ENCODE results near the gene PPP3CB.
A peak's percentile ranks its signal among the peaks of the same experiment; 100 is the strongest.

PPP3CB gene

GRCh38 chr10:73478636-73479035, 17.2 kb downstream of the PPP3CB start:
- DNase-seq, result no peak

GRCh38 chr10:73471226-73471625, 24.6 kb downstream of the PPP3CB start:
- DNase-seq, result no peak

- DNase-seq, result no peak
Measured at GRCh38 chr10:73469579-73469978, 26.2 kb downstream of the PPP3CB start.

- DNase-seq, result no peak
Measured at GRCh38 chr10:73467206-73467605, 28.6 kb downstream of the PPP3CB start.

GRCh38 chr10:73465978-73466726, 29.7 kb downstream of the PPP3CB start:
- DNase-seq, result no peak

GRCh38 chr10:73460897-73461296, 34.9 kb downstream of the PPP3CB start:
- DNase-seq, result no peak

- DNase-seq, result no peak
Measured at GRCh38 chr10:73459683-73460314, 36.0 kb downstream of the PPP3CB start.

- no peak for DNase-seq
Measured at GRCh38 chr10:73456187-73456890, 39.5 kb downstream of the PPP3CB start.

- DNase-seq, result no peak
Measured at GRCh38 chr10:73449113-73449512, 46.7 kb downstream of the PPP3CB start.

GRCh38 chr10:73448384-73448783, 47.4 kb downstream of the PPP3CB start:
- no peak for DNase-seq

- no peak for DNase-seq
Measured at GRCh38 chr10:73446926-73447325, 48.9 kb downstream of the PPP3CB start.

GRCh38 chr10:73444457-73444856, 51.4 kb downstream of the PPP3CB start:
- no peak for DNase-seq

GRCh38 chr10:73439605-73440312, 56.1 kb downstream of the PPP3CB start:
- DNase-seq, result no peak

GRCh38 chr10:73439055-73439454, 56.8 kb downstream of the PPP3CB start:
- DNase-seq, result no peak

- no peak for DNase-seq
Measured at GRCh38 chr10:73433538-73433867, 62.3 kb downstream of the PPP3CB start, which contains the start of gene MSS51. TSS of gene MSS51 (minus strand) at chr10:73433561. CDS start at chr10:73428284, 5,277 bp downstream.

GRCh38 chr10:73432646-73433537, 62.9 kb downstream of the PPP3CB start:
- no peak for DNase-seq

GRCh38 chr10:73426318-73426717, 69.5 kb downstream of the PPP3CB start:
- no peak for DNase-seq

- no peak for DNase-seq
Measured at GRCh38 chr10:73424478-73424877, 71.3 kb downstream of the PPP3CB start.

GRCh38 chr10:73423309-73423708, 72.5 kb downstream of the PPP3CB start:
- no peak for DNase-seq

- no peak for DNase-seq
Measured at GRCh38 chr10:73416571-73416970, 79.3 kb downstream of the PPP3CB start.

GRCh38 chr10:73414230-73414945, 81.4 kb downstream of the PPP3CB start:
- DNase-seq, result peak; percentile 63

Measured in KG1 (cell line).